A673 (cell line): ENCODE data around the gene GSTM1.

ENCODE experiments used
- CTCF ChIP-seq: fragments of 300-800, 200-600 bp; sonication (generic); conservative IDR thresholded peaks from 2 replicates; pipeline ENCODE4 v1.5.1; 2017; ENCODE audit warnings: low read depth, mild to moderate bottlenecking, antibody characterized with exemption, low read length, moderate library complexity, mixed read lengths
- EZH2 ChIP-seq: fragments of 200-600 bp; sonication (generic); IDR thresholded peaks from 2 replicates; pipeline ENCODE4 v1.6.1; 2017; ENCODE audit warnings: borderline replicate concordance, low read depth, mild to moderate bottlenecking, mixed read lengths, antibody characterized with exemption, low read length; ENCODE audit not compliant: poor library complexity, severe bottlenecking

- TF ChIP-seq CTCF (no peak), EZH2 (no peak)
These were observed 27.5 kb upstream of the GSTM1 start for GRCh38 chr1:109659997-109660690.
